GM21360 (cell line): Measurements from ENCODE around the gene TMEFF1.
"Not testable (repeated sequence)": the region's sequence is repeated elsewhere in the genome, so short reads cannot be mapped to it uniquely, and the experiment has no call there.

Experiments
- ATAC-seq: cut with Tn5 transposase; IDR thresholded peaks from one replicate; pipeline ENCODE4 v1.9.1; 2021; ENCODE audit warnings: mild to moderate bottlenecking, moderate library complexity; ENCODE audit not compliant: unreplicated experiment

The TMEFF1 gene, protein sequence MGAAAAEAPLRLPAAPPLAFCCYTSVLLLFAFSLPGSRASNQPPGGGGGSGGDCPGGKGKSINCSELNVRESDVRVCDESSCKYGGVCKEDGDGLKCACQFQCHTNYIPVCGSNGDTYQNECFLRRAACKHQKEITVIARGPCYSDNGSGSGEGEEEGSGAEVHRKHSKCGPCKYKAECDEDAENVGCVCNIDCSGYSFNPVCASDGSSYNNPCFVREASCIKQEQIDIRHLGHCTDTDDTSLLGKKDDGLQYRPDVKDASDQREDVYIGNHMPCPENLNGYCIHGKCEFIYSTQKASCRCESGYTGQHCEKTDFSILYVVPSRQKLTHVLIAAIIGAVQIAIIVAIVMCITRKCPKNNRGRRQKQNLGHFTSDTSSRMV

DNA sequence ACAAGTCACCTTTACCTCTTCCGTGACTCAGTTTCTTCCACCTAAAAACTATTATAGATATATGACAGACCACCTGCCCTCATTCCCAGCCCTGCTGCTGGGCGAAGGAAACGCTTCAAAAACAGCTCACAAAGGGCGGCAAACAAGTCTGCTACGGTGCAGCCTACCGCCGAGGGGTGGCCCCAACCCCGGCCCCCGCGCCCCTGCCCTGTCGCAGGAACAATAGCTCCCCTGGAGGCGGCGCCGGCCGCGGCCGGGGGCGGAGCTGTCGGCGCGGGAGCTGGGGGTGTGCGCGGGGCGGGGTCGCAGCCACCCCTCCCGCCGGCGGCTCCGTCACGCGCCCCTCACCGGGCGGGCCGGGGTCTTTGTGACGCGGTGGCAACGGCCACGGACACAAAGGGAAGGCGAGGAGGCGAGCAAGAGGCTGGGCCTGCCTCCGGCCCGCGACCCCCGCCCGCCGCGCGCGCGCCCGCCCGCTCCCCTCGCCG lies at the start of gene TMEFF1:
TSS of gene TMEFF1 (plus strand) at position 362 of the 488 bp plus-strand sequence. CDS start 396 bp downstream, outside the sequence.
- peak; percentile 65 for ATAC-seq

DNA sequence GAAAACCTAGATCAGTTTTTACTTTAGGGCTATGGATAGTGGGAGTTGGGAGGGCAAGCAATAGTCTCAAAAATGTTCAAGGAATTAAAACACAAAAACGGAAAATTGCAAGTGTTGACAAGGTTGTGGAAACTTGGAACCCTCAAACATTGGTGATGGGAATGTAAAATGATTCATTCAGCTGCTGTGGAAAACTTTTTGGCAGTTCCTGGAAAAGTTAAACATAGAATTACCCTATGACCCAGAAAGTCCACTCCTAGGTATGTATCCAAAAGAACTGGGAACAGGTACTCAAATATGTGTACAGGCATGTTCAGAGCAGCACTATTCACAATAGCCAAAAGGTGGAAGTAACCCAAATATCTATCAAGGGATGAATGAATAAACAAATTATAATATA lies 47.2 kb upstream of the TMEFF1 start:
- no peak for ATAC-seq

DNA sequence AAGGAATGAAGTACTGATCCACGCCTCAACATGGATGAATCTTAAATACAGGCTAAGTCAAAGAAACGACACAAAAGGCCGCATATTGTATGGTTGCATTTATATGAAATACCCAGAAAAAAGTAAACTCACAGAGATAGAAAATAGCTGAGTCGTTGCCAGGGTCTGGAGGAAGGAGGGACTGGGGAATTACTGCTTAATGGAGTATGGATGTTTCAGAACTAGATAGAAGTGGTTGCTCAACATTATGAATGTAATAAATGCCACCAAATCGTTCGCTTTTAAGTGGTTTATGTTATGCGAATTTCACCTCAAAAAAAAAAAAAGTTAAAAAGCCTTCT lies 46.8 kb upstream of the TMEFF1 start:
- ATAC-seq = no peak

DNA sequence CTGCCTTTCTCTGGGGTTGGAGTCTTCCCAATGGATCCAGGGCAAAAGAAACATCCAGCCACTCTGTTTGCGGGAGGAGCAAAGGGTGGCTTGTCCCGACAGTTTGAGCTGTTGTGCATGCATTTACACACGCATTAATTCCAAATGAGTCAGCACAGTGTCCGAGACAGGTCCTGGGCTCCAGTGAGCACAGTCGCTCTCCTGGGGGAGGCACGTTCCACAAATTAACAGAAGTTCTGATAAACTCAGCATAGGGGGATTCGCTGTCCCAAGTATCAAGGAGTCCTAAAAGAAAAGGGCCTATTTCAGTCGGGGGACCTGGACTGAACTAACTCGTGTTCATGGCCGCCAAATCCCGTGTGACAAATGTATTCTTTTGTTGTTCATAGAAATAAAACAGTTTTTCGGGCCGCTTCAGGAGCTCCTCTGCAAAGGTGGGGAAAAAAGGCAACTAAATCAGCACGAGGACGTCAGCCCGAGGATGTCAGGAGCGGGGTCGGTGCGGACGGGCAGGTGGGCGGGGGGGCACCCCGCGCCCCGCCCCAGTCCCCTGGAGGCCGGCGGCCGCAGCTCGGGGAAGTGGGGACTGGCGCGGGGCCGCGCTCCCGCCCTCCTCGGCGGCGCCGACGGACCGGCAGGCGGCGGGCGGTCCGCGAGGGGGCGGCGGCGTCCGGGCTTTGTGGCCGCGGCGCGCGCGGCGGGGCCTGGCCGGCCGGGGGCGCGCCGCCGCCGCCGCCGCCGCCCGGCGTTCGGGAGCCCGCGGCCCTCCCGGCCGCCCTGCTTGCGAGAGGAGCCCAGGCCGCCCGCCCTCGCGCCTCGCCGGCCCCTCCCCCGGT lies 46.2 kb upstream of the TMEFF1 start, which contains the start of gene MSANTD3:
TSS of gene MSANTD3 (plus strand) at position 614 of the 836 bp plus-strand sequence. CDS start 14,796 bp downstream, outside the sequence.
- peak; percentile 65 for ATAC-seq

DNA sequence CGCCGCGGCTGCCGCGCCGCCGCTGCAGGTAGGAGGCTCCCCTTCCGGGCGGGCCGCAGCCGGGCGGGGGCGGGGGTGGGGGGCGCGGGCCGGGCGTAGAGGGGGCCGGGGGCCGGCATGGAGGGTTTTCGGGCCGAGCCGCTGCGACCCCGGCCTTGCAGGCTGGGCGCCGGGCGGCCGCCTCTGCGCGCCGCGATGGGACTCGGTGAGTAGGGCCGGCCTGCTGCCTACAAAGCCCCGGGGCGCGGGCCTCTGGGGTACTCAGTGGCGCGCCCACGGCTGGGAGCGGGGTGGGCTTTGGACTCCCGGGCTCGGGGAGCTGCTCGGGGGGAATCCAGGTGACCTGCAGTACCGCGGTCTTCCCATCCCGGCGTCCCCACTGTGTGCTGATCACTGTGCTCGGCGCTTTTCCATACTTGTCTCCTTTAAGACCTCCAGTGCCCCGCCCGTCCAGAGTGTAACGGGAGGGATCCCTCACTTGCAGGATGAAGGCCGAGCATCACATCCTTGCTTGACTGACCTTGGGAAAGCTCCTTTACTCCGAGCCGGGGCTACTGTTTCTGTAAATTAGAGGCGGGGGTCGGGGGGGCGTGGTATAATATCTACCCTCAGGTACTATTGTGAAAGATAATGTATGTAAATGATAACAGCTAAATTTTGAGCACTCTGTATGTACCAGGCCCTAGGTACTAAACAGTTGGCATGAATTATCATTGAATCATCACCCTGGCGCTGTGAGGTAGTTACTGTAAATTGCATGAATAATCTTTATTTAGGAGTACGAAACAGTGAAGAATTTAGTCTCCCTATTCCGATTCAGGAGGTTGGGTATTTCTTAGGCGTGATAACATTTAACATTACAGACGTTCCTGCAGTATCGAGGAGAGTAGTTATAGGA lies 45.3 kb upstream of the TMEFF1 start:
- ATAC-seq = peak; percentile 47

DNA sequence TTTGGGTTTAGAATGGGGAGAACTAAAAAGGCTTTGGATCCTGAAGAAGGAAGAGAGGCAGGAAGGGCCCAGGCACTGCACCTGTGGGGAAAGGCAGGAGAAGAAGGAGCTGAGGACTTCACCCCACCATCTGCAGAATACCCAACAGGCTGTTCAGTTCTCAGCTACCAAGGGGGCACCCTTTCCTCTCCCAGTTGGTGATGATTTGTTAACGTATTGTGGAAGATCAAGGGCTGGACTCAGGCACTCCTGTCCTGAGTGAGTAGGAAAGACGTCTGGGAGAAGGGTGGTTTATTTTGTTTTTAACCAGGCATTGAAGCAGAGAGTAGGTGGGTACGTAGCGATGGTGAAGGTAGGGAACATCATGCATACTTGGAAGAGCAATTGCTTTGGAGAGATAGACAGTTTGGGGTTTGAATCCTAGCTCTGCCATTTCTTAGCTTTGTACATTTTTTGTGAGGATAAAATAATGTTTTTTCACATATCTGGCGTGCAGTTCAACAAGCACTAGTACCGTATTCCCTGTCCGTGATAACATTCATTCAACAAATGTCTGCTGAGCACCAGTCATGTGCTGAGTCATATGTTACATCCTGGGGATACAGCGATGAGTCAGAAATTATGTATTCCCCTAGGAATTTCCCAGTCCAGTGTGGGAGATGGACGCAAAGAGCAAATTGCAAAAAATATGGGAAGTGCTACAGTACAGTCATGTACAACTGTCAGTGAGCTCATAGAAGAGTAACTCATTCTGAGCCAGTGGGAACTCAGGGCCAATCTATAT lies 43.9 kb upstream of the TMEFF1 start:
- ATAC-seq = no peak

DNA sequence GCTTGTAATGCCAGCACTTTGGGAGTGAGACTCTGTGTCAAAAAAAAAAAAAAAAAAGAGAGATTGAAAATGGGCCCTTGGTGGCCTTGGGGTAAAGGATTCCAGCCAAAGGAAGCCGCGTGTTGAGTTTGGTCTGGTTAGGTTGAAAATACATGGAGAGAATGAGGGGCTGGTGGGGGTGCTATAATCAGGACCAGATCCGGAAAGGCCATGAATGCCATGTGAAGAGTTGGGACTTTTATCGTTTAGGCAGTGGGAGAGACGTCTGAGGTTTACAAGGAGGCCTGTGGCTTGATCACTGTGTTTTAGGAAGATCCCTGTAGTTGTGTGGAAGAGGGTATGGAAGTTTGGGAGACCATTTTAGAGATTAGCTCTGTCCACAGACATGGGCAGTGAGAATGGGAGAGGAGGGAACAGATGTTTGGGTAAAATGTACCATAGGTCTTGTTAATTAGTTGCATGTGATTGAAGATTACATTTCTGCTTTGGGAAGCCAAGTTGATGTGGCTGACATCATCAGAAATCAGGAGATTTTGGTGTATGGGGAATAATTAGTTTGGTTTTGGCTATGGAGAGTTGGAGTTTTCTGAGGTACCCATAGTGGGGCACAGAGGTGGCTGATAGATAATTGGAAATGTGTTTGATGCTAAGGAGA lies 42.5 kb upstream of the TMEFF1 start:
- no peak for ATAC-seq

DNA sequence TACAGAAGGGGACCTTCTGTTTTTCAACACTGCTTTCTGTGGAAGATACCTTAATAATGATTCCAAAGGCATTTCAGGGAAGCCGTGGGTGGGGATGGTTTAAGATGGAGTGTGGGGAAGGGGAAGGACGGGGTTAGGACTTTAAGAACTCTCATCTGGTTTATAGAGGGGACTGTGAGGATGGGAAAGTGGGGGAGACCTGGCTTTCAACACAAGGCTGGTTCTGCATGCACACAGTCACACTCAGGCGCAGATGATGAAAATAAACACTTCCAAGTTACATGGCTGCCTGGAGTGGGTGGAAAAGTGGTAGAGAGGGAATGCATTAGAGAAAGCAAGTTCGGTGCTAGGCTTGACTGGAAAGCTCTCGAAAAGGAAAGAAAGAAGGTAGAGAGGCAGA lies 41.1 kb upstream of the TMEFF1 start:
- no peak for ATAC-seq

DNA sequence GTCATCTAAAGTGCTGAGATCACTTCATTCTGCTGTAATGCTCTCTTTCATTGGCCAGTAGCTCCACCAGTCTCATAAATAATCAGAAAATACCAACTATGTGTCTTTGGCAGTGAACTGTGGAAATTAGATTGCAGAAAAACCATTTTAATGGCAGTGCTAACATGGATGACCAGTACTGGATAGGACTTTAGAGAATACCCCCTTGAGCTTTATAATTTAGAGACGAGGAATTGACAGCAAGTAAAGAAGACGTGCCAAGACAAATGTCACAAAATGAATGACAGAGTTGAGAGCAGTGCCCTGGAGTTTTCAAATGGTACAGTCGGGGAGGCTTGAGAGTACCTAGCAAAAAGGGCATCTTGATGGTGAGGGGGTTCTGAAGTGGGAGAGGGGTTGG lies 40.2 kb upstream of the TMEFF1 start:
- no peak for ATAC-seq

DNA sequence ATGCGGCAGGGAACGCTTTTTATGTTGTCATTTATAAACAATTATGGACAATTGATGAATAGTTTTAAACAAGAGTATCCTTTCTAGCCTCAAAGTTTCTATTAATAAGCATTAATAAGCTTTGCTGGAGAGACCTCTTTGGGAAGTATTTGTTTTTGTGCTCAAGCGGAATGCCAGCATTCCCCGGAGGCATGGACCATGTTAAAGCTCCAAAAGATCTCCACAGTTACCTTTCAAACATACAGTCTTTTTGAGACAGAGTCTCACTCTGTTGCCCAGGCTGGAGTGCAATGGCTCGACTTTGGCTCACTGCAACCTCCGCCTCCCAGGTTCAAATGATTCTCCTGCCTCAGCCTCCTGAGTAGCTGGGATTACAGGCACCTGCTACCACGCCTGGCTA lies 36.4 kb upstream of the TMEFF1 start:
- no peak for ATAC-seq

DNA sequence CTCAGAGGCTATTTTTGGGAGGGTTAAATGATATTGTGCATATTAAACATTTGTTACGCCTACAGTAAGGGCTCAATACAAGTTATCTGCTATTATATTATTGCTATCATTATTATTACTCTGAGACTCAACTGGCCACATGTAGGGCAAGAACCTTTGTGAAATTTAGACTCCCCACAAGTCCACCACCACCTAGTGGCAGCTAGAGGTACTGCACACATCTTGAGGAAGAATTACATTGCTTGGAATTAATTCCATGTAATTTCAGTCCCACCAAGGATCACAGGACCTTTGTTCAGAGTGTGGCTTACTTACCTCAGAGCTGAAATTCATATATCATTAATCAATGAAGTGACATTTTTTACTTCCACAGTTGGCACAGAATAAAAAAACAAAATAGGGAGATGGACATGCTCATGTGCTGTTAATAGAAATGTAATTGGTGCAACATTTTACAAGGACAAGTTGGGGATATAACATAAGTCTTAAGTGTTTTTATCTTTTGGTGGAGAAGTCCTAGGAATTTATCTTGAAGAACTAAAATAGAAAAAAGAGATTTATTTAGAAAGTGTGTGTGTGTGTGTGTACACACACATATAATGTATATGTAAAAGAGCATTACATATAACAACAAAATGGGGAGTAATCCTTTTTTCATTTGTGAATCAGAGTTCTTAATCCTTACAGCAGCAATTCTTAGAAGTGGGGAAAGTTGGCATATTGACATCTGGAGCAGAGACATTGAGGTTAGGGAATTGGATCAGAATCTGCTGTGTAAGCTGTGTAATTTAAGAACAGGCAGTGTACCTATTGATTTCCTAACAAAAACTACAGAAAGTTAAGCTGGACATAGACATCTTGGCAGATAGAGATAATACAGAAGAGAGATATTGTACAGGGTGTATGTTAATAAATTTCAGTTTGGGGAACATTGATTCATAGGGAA lies 34.8 kb upstream of the TMEFF1 start:
- peak; percentile 74 for ATAC-seq

DNA sequence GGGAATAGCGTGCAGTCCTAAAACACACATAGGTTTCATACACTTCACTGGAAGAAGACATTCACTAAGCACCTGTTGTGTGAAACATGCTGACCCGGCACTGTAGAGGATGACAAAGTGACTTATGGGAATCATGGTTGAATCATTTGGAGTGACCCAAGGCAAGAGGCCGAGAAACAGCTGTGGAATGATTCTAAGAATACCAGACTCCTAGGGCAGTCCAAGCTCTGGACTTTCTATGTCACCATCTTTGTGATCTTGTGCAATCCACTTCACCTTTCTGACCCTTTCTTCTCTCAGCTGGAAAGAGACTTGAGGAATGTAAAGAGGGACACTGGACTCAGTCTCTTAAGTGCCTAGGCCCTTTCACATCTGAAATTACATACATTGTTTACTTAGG lies 32.9 kb upstream of the TMEFF1 start:
- no peak for ATAC-seq

DNA sequence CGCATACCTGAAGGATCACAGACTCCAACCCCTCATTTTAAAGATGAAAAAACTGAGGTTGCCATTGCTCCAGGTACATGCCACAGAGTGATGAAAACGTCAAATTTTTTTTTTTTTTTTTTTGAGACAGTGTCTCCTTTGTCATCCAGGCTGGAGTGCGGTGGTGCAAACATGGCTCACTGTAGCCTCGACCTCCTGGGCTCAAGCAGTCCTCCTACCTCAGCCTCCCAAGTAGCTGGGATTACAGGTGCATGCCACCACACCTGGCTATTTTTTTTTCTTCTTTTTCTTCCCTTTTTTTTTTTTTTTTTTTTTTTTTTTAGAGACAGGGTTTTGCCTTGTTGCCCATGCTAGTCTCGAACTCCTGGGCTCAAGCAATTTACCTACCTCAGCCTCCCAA lies 32.5 kb upstream of the TMEFF1 start:
- ATAC-seq = not testable (repeated sequence)

DNA sequence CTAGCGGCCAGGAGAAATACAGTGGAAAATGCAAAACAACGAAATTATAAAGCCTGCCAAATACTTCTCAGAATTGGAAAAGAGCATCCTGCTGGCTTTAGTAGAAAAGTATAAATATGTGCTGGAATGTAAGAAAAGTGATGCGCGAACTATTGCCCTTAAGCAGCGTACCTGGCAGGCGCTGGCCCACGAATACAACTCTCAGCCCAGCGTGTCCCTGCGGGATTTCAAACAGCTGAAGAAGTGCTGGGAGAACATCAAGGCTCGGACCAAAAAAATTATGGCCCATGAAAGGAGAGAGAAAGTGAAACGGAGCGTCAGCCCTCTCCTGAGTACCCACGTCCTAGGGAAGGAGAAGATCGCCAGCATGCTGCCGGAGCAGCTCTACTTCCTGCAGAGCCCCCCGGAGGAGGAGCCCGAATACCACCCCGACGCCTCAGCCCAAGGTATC lies 31.0 kb upstream of the TMEFF1 start:
- no peak for ATAC-seq

DNA sequence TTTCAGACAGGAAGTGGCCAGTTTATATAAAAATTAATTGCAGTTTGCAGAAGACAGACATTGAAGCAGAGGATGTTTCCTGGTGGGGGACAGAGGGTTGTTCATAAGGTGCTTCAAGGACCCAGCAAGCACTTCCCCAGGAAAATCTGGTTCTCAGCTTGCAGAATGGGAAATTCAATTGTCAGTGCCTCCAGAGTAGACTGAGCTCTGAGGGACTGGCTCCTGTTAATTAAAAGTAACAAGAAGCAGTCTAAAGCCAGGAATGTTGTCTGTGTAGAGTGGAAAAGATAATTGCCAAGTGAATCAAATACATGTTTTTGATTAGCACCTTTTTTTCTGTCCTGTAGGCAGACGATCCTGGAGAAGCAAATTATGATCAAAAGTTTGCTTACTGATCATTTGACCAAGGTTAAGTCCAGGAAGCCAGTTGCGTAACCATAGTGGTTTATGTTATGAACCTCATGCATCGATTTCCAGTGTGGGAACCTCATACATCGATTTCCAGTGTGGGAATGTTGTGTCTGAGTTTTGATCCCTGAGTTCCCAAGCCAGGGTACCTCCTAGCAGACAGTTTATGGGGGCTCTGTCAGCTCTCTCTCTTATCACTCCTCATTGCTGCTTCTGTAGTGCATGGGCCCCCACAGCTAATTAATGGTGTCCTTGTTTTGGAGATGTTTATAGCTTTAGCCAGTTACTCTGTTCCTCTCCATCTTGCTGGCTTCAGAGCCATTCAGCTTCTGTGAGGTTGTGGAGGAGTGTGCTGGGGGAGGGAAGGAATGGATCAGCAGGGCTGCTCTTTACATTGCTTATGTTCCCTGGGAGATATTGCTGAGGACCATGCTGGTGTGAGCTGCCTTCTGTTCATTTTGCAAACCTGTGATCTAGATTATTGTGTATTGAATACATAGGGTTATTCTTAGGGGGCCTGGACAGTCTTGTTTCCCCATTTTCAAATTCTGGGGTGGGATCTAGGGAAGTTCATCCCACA lies 28.9 kb upstream of the TMEFF1 start:
- ATAC-seq = no peak

DNA sequence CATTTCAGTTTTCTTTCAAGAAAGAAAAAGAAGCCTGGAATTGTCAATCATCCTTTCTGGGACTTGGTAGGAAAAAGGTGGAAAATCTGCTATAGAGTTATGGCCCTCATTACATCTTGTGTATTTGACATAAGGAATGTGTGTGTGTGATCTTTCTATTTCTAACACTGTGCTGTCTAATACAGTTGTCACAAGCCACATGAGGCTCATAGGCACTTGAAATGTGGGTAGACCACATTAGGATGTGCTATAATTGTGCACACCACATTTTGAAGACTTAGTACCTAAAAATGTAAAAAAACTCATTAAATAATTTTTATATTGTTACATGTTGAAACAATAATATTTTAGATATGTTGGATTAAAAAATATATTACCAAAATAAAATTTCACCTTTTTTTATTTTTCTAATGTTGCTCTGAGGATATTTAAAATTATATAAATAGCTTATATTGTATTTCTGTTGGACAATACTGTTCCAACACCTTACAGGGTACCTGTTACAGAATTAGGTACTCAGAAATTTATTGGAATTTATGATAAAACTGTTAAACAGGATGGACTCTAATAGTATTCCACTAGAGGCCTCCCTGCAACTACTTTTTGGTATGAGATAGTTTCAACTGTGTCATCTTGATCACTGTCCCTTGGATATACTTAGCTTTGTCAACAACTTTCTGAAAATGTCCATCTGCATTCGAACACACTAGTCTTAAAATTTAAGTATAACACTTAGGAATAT lies 27.6 kb upstream of the TMEFF1 start:
- no peak for ATAC-seq
